HG02973 (cell line): ENCODE measurements around the gene NUDT8.
"Not testable (repeated sequence)": the region's sequence is repeated elsewhere in the genome, so short reads cannot be mapped to it uniquely, and the experiment has no call there.

Source experiments
- ATAC-seq: cut with Tn5 transposase; IDR thresholded peaks from one replicate; pipeline ENCODE4 v1.9.1; 2021; ENCODE audit warnings: moderate library complexity; ENCODE audit not compliant: unreplicated experiment

The NUDT8 gene

DNA sequence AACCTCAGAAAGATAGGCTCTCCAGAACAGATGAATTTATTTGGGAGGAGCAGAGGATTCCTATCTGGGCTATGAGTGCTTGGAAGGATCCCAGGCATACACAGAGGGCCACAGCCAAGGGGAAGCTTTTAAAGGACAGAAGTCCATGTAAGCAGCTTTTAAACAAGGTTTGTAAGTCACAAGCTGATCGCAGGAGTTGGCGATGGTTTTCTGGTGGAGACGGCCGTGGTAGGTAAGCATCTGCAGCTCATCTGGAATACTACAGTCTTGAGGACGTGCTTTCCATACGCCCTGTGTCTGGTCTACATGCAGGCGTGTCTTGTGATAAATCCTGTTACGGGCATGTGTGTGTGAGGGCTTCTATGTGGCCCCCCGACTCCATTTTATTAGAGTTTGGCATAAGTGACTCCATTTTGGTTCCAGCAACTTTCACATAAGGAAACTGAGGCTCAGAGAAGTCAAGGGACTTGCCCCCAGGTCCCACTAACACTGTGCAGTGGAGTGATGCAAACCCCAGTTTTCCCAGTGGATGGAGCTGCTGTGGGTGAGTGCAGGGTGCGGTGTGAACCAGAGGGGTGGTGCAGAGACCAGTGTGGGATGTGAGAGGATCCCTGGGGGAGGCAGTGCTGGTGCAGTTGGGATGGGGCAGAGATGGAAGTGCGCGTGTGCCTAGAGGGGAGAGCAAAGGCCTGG lies 32.6 kb upstream of the NUDT8 start:
- no peak for ATAC-seq

DNA sequence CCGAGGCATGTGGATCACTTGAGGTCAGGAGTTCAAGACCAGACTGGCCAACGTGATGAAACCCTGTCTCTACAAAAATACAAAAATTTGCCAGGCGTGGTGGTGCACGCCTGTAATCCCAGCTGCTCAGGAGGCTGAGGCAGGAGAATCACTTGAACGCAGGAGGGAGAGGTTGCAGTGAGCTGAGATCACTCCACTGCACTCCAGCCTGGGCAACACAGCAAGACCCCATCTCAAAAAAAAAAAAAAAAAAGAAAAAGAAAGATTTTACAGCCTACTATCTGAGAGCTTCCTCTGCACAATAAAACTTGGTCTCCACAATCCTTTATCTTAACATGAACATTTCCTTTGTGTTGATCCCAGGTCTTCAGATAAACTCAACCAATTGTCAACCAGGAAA lies 31.0 kb upstream of the NUDT8 start:
- ATAC-seq, result not testable (repeated sequence)

DNA sequence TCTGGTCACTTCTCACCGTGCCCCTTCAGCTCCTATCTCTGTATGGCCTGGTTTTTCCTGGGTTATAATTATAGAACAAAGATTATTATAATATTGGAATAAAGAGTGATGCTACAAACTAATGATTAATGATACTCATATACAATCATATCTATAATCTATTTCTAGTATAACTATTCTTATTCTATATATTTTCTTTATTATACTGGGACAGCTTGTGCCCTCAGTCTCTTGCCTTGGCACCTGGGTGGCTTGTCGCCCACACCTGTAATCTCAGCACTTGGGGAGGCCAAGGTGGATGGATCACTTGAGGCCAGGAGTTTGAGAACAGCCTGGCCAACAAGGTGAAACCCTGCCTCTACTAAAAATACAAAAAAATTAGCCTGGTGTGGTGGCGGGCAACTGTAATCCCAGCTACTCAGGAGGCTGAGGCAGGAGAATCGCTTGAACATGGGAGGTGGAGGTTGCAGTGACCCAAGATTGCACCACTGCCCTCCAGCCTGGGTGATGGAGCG lies 30.0 kb upstream of the NUDT8 start:
- not testable (repeated sequence) for ATAC-seq

DNA sequence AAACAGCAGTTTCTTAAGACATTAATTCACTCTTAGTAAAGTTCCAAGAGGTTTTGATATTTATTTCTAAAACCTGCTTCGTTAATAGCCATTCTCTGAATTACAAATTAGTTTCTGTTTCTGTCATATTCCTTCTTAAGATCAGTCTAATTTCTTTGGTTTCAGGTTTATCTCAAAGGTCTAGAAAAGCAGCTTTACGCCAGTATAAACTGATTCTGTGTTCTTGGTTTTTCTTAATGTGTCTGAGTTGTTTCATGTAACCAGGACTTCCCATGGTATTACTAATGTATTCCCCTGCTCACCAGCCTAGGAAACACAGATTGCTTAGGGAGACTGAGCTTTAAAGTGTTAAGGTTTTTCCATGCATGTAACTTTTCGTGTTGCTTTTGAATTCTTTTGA lies 27.6 kb upstream of the NUDT8 start:
- ATAC-seq, result no peak

DNA sequence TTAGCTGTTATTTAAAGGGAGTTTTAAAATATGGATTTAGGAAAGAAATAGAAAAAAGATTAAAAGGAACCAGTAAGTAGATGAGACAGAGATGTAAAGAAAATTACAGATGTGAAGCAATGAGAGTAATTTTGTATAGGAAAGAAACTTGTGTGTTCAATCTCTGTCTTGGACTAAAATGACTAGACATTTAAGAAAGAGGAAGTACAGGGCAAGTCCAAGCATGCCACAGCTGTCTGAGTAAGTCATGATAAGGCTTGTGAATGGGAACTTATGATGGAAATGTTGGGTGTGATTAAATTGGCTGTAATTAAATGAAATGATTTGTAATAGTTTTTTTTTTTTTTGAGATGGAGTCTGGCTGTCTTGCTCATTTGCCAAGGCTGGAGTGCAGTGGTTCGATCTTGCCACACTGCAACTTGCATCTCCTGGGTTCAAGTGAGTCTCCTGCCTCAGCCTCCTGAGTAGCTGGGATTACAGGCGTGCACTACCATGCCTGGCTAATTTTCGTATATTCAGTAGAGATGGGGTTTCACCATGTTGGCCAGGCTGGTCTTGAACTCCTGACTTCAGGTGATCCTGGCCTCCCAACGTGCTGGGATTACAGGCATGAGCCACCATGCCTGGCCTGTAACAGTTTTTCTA lies 26.7 kb upstream of the NUDT8 start:
- no peak for ATAC-seq

DNA sequence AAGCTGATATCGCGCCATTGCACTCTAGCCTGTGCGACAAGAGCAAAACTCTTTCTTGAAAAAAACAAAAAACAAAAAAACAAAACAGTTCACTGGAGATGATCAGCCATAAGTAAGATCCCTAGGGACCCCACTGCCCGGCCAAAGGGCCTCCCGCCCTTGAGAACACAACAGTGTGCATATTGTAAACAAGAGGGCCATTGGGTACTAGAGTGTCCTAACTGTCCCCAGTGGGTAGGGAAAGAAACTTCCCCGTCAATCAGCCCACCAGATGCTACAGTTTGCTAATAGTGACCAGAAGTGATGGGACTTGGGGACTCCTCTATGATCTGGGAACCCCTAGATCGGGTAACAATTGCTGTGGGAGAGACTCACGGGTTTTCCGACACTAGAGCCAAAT lies 24.5 kb upstream of the NUDT8 start:
- ATAC-seq, result no peak

DNA sequence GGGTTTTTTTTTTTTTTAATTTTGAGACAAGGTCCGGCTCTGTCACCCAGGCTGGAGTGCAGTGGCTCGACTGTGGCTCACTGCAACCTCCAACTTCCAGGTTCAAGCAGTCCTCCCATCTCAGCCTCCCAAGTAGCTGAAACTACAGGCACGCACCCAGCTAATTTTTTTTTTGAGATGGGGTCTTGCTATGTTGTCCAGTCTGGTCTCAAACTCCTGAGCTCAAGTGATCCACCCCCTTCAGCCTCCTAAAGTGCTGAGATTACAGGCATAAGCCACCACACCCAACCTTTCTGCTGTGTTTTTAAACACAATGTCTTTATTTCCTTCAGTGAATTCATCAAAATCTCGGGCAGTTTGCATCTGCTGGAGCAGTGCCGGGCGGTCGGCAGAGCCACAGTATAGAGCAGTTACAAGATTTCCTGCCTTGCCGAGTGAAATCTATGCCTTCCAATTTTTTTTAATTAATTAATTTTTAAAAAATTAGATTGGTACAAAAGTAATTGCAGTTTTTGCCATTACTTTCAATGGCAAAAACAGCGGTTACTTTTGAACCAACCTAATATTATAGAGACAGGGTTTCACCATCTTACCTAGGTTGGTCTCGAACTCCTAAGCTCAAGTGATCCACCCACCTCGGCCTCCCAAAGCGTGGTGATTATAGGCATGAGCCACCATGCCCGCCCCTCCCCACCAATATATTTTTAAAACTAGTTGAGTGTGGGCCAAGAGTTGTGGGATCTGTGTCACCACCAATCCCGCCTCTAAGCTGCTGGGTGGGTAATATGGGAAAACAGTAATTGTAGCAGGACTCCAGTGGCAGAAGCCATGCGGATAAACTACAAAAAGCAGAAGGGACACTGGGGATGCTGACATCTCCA lies 23.5 kb upstream of the NUDT8 start:
- ATAC-seq, result no peak

DNA sequence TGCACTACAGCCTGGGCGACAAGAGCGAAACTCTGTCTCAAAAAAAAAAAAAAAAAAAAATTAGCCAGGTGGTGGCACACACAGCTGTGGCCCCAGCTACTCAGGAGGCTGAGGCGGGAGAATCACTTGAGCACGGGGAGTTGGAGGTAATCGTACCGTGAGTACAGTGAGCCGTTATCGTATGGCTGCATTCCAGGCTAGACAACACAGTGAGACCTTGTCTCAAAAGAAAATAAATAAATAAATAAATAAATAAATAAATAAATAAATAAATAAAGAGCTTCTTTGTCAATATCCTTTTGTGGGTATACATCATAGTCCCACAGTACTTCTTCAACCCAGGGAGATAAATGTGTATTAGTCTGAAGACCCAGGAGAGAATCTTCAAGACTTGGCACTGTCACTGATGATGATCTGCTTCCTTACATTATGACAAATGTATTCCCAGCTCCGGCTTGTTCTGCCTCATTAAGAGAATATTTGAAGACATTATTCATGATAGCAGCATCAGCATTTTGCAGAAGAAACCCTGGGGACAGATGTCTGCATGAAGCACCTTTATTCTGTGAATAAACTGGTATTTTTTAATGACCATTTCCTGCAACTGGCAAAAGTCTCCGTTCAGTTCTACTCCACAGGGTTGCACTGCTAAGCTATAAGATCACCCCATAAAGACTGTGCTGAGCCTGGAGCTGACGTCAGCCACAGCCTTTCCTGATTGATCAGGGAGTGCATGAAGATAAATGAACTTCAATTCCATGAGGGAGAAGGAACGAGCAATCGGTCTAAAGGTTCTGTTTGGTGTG lies 22.4 kb upstream of the NUDT8 start:
- no peak for ATAC-seq

DNA sequence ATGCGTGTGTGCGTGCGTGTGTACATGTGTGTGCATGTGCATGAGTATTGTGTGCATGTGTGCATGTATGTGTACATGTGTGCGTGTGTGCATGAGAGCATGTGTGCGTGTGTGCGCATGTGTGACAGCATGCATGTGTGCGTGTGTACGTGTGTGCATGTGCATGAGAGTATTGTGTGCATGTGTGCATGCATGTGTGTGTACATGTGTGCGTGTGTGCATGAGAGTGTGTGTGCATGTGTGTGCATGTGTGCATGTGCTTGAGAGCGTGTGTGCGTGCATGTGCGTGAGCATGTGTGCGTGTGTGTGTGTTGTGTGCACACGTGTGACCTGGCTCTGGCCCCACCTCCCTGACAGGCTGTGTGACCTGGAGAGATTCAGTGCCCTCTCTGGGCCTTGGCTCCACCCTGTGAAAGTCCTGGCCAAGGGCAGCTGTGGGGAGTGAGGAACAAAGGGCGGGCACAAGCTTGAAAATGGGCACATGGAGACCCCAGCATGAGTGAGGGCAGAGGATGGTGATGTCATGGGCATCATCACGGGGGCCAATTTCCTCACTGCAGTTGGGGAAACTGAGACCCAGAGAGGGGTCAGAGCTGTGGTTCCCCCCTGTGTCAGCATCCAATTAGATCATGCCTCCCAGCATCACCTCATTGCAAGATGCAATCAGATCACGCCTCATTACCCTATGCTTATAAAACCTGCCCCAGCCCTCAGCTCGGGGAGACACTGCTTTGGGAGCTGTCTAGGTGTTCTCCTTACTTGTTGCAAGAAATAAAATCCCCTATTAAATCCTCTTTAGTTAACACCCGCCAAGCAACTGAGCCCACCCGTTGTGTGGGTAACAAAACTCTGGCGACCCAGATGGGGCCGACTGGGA lies 20.1 kb upstream of the NUDT8 start:
- no peak for ATAC-seq

DNA sequence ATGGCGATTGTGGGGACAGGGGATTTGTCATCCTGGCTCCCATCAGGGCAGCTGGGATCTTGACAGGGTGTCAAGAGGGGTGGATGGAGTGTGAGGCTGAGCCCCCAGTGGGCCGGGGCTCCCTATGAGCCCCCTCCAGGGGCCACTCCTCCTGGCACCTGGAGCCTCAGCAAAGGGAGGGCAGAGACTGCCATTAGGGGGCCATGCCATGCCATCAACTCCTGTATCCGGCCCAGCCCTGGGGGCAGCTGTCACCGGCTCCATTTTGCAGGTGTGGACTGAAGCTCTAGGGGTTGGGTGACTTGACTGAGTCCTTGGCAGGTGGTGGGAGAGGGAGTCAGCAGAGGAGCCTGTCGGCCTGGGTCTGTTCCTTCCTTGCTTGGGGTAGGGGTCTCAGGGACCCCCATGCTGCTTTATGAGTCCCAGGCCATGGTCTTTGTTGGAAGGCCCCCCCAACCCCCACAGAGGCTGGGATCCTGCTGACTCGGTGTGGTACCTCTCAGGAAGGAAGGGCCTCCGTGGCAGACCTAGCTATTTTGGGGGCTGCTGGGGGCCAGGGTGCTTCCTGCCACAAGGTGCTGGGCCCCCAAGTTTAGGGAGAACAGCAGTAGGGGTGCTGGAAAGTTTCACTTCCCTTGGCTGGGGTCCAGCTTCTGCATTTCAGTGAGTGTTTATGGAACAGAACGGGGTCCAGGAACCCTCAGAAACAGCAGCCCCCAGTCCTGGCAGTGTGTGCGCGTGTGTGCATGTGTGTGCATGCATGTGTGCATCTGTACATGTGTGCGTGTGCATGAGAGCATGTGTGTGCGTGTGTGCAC lies 19.3 kb upstream of the NUDT8 start:
- no peak for ATAC-seq

DNA sequence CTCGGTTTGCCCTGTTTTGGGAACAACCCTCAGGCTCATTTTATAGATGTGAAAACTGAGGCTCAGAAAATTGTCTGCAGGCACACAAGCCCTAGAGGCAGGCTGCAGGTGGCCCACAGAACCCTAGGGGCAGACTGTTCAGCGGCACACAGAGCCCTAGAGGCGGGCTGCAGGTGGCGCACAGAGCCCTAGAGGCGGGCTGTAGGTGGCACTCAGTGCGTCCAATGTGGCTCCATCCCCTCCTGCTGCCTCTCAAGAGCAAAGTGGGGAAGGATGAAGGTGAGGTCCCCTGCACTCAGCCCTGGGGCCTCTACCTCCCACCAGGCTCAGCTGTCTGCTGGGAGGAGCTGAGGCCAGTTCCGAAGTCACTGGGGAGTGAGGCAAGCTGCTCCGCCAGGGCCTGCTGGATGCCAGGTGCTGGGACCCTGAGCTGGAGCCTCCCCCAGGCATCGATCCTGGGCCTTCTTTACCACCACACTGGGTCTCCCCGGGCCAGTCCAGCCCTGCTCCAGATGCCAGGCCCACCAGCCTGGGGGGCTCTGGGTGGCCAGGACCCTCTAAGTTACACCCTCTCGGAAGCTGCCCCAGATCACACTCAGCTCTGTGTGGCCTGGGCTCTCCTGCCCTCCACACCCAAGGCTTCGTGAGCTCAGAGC lies 18.5 kb upstream of the NUDT8 start:
- ATAC-seq, result no peak

DNA sequence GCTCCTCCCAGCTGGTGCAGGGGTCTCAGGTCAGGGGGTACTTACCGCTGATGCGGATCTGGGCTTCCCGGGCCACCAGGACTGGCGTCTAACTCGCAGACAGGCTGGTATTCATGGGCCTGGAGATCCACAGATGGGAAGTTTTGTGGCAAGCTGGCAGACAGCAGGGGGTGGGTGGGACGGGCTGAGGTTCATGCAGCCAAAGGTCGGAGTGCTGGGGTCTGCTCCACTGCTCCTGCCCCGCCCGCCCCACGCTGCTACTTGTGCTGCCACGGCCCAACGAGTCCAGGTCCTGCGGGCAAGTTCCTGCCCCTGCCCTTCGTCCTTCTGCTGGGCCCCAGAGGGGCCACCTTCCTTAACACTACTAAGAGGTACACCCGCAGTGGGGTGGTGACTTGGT lies 17.7 kb upstream of the NUDT8 start:
- no peak for ATAC-seq

DNA sequence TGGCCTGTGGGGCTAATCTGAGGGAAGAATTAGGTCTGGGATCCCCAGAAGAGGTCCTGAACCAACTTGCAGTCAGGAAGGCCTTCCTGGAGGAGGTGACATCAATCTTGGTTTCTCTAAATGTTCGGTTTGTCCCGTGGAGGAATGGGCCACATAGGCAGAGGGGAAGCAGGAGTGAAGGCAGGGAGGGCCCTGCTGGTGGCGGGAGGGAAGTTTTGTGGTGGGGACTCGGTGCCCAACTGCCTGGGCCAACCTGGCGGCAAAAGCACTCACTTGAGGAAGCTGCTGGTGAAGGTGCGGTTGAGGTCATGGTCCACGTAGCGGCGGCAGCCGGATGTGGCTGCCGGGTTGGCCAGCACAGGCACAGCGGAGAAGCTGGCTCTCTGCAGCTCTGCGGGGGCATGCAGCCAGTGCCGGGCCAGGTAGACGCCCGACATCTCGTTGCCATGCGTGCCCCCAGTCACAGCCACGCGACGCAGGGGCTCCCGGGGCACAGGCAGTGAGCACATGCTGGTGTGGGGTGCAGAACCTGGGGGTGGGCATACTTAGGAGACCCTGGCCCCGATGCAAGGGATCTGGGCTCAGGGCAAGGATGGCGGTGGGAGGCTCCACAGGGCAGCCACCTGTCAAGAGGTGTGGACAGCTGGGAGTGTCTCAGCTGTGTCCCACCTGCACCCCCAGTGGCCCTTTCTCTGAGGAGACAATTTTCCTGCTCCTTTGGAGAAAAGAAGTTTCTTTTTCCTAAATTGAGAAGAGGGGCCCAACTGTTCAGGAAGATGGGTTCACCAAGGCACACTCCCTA lies 17.0 kb upstream of the NUDT8 start:
- no peak for ATAC-seq

DNA sequence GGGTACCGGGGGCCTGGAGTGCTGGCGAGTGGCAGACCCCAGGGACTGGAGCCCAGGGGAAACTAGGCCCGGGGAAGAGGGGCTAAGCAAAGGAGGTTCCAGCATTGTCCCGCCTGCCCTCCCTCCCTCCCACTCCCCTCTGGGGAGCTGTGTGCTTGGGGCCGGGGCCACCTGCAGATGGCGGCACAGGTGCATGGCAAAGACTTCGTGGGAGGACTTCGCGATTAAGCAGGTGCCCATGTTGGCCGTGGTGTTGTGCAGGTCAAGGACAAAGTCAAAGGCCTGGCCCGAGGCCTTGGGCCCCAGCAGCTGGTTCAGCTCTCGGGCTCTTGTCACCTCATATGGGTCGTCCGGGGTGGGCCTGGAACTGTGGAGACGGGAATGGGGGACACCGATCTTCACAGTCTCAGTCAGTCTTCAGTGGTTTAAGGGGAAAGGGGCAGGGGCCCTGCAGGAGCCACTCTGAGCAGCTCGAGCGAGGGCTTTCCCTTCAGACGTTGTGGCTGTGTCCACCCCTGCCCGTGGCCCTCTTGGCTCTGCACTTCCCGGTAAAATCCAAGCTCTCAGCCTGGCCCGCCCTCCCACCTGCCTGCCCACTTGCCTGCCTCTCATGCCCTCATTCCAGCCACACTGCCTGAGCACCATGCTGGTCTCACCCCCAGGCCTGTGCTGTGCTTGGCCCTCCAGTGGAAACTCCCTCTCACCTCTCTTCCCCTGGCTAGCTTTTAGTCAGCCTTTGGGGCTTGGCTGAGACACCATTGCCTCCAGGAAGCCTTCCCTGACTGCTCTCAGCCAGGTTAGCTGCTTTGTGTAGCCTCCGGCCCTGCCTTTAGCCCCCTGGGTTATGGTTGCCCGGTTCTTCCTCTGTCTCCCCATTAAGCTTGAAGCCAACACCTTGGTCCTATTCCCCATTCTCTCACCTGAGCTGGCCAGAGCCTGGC lies 16.1 kb upstream of the NUDT8 start:
- ATAC-seq, result no peak

DNA sequence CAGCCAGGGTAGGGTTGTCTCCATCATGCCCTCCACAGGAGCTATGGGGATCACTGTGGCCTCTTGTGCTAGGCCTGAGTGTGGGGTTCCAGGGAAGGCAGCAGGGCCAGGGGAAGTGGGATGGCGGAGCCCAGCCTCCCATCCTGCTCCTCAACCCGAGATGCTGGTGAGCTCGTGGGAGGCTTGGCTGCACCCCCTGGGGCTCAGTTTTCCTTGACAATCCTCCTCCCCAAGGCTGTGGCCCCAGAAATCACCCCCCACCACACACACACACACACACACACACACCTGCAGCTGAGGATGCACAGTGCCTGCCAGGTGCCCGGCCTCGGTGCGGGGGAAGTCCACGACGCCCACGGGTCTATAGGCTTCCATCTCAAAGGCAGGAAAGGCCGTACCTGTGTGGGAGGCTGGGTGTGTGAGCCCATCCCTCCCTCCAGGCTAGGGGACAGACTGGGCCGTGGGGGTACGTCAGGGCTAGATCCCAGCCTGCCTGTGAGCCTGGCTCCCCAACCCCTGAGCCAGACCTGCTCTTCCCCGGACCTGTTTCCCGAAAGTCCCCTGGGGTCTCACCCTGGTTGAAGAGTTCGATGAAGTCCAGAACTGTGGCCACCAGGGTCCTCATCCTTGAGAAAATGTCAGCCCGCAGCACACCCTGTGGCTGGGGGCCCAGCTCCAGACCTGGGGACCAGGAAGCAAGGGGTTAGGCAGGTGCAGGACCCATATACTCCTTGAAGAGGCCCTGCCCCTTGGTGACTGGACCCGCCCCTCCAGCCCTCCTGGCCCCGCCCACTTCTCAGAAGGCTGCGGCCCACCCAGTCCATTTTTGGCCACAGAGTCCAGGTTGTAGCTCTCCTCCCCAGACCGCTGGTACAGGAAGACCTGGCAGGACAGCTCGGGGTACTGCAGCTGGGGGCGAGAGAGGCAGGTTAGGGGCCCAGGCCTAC lies 15.0 kb upstream of the NUDT8 start:
- no peak for ATAC-seq

DNA sequence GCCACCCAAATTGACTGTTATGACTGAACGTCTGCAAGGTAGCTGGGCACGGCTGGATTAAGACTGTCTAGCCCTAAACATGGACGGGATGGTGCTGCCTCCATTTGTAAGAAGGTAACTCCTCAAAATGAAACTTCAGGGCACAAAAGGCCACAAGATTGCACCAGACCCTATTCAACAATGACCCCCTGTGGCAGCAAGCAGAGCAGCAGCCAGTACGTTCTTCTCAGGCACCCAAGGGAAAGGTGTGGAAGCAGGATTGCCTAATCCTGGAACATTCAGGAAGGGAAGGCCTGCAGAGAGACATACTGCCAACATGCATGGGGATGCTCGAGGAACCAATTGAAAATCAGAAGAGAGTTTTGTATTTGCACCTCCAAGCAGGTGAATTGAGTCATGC lies 14.3 kb upstream of the NUDT8 start:
- no peak for ATAC-seq
